ENCODE results near the gene TRIOBP.

TRIOBP gene

DNA sequence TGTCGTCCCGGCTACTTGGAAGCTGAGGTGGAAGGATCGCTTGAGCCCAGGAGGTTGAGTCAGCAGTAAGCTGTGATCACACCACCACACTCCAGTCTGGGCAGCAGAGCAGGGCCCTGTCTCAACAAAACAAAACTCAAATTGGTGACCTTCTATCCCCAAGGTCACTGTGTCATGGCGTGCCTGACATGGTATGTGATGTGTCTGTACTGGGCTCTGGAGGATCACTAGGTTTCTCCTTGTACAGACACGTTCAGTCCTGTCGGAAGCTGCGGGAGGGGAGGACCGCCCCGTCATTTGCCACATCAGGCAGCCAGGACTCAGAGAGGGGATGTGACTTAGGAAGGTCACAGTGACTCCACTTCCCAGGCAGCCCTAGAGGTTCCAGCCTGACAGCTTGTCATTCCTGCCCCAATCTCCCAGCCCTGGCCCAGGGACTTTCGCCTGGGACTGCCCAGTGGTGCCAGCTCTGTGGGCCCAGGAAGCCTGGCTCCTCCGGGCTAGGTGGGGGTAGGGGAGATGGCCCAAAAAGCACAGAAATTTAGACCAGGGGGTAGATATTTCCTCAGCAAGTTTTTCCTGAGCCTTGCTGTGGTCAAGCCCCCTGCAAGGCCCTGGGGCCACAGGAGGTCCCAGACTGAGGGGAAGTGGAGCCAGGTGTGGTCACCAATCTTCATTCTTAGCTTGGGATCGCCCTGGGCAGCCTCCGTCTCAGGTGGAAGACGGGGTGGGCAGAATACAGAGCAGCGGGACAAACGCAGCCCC lies 53.2 kb downstream of the TRIOBP start:
- no peak for DNase-seq (ENCODE audit: low read depth in 2 of 2)

DNA sequence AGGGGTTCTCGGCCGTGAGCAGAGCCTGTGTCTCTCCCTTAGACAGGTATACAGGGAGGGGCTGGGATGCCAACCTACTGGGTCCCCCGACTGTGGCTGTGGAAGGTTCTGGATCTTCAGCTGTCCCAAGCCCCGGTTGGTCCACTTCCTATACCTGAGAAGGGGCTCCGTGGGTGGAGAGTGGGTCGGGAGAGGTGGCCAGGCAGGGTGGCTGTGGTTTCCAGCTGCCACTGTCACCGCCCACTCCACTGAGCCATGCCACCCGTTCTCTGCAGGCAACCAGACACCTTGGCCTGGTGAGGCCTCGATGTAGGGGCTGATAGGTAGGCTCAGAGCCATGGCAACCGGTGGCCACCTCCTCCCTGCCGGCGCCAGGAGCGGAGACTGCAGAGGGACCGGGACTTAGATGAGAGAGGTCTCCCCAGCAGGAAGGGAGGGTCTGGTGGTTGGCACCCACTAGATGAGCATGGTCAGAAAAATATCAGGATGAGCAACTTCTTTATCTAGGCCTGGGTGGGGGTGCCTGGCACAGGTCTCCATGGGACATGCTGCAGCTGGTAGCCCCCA lies 53.8 kb downstream of the TRIOBP start:
- no peak for DNase-seq (ENCODE audit: low read depth in 2 of 2)

DNA sequence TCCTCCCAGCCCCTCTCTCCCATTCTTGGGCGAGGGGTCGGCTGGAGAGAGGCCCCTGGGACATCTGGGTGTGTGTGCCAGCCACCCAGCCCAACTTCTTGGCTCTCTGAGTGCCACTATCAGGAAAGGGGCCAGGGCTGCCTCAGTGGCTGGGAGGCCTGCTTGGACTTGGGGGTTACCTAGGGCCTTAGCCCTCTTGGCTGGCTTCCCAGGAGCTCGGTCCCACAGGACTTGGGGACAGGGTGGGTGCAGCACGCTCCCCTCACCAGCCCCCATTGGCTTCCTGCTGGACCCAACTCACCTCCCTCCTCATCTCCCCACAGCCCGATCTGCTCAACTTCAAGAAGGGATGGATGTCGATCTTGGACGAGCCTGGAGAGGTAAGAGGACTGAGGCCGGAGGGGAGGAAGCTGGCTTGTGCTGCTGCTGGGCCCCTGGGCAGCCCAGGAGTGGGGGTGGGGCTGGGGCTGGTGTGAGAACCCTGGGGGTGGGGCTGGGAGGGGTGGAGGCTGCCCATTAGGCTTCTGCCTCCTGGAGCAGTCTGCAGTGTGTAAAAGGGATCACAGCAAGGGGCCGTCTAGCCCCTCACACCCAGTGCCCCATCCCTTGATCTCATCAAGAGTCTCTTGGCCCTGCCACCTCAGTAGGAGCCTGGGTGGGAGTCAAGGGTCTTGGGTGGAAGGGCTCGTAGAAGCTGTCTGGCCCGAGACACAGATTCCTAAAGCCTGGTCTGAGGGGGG lies 54.8 kb downstream of the TRIOBP start:
- DNase-seq (ENCODE audit: low read depth in 2 of 2), result no peak

DNA sequence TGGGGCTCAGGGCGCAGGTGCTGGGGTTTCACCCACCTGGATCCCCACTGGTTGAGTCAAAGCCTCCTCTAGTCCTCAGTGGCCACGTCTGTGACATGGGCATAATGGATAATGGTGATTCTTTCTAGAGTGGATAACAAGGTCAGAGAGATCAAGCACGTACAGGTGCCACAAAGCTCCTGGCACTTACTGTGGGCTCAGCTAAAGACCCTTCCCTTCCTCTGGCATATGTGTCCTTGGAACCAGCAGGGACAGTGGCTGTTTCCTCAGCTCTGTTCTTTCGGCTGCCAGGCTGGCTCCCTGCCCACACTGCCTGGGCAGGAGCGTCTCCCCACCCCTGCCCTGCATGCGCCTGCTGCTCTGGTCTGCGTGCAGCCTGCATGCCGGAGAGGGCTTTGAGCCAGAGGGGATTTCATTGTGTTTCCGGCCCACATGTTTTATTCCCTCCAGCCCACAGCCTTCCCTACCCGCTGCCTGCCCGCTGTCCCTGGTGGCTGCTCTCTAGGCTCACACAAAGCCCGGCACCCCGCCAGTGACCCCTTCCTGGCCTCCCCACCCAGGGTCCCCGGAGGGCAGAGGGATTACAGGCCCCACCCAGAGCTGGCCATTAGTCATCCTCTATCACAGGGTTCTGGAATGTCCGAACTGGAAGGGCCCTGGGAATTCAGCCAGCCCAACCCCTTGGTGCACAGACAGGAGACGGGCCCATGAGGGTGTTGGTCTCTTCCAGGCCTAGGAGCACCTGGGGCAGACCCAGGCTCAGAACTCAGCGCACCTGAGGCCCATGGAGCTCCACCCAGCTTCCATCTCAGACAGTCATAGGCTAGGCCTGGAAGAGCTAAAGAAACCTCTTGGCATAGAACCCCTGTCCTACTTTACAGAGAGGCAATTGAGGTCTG lies 55.6 kb downstream of the TRIOBP start:
- DNase-seq (ENCODE audit: low read depth in 2 of 2), result no peak

DNA sequence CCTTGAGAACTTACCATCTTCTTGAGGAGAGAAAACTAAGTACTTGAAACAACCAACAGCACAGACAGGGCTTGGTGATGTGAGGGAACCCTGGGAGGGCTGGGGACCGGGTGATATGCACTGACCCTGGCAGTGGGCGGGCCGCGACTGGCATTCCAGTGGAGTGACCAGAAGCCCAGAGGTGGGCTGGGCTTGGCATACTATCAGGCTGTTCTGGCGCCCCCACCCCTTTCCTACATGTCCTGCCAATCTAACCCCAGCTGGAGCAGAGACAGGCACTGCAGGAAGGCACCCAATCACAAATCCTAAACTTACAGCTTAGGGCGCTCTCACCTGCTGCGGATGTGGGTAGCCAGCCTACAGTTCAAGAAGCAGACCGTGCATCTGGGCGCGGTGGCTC lies 56.9 kb downstream of the TRIOBP start:
- no peak for DNase-seq (ENCODE audit: low read depth in 2 of 2)

DNA sequence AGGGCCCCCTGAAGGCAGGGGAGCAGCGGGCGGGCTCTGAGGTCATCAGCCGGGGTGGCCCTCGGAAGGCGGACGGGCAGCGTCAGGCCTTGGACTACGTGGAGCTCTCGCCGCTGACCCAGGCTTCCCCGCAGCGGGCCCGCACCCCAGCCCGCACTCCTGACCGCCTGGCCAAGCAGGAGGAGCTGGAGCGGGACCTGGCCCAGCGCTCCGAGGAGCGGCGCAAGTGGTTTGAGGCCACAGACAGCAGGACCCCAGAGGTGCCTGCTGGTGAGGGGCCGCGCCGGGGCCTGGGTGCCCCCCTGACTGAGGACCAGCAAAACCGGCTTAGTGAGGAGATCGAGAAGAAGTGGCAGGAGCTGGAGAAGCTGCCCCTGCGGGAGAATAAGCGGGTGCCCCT lies 60.8 kb downstream of the TRIOBP start:
- DNase-seq (ENCODE audit: low read depth in 2 of 2), result no peak

DNA sequence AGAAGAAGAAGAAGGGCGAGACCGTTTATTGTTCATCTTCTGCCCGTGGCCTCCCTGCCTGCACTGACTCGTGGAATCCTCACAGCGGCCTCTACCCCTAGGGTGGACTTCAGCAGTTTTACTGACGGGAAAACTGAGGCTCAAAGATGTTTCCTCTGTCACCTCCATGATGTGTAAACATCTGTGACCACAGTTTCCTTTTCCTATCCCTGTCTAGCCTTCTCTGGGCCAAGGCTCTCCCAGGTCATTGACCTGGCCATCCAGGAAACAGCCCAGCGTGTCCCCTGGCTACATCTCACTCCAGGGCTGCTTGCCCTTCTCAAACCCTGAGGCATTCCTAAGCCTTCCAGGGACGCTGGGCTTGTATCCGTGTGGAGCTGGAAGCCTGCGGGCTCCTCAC lies 61.8 kb downstream of the TRIOBP start:
- no peak for DNase-seq (ENCODE audit: low read depth in 2 of 2)

DNA sequence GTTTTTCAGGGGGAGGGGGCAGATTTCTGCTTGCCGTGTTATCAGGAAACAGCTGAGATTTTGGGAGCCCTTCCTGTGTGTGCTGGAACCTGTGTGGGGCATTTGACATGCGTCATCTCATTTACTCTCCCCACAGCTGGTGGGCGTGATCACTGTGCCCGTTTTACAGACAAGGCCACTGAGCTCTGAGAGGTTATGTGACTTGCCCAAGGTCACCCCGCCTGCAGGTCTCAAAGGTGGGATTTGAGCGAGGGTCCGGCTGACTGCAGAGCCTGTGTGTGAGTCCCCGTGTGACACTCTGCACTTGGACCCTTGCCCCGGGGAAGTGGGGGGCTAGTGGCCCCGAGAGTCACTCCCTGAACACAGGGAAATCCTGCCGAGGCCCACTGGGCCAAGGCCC lies 62.4 kb downstream of the TRIOBP start:
- no peak for DNase-seq (ENCODE audit: low read depth in 2 of 2)

DNA sequence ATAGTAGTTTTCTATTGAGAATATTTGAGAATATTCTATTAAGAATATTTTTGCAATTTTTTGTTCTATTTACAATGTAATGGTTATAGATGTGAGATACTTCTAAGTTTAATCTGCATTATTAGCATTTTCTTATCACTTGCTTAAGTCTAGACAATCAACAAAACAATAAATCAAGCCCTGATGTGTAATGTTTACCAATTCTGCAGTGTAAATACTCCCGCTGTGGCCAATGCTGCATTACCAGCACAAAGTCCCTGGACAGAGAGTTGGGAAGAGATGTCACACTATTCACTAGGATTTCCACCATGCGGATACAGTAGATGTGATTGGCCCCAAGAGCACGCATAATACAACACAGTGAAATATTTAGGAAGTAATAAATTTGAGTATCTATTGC lies 63.3 kb downstream of the TRIOBP start:
- DNase-seq (ENCODE audit: low read depth in 2 of 2), result no peak

DNA sequence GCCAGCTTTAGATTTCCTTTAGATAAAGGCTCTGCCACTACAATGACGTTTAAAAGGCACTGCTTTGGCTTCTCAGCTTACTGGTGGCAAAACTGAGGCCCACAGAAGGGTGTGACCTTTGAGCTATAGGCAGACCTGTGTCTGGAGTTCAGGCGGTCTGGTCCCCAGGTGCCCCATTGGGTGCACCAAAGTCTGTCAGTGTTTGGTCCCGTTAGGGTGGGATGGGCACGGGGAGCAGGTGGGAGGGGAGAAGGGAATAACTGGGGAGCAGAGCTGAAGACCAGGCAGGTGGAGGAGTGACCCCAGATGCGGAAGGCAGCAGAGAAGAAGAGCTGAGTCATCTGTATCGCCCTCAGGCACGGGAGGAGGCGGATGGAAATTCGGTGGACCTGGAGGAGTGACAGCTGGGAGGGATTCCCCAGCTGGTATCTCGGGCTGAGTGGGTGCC lies 65.6 kb downstream of the TRIOBP start:
- no peak for DNase-seq (ENCODE audit: low read depth in 2 of 2)

DNA sequence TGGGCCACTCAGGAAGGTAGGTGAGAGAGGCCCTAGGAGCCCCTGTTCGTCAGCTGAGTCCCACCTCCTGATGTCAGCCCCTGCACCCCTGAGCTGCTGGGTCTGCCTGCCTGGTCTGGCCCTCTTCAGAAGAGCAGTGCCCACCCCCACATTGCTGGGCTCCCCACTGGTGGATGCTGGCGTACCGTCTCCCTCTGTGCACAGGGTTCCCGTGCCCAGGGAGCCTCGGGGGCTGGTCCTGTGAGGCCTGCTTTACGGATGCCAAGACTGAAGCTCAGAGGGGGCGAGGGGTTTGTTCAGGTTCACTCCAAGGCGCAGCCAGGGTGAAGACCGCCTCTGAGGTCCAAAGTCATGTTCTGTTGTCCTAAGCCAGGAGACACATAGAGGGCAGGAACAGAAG lies 66.2 kb downstream of the TRIOBP start:
- DNase-seq (ENCODE audit: low read depth in 2 of 2), result no peak

DNA sequence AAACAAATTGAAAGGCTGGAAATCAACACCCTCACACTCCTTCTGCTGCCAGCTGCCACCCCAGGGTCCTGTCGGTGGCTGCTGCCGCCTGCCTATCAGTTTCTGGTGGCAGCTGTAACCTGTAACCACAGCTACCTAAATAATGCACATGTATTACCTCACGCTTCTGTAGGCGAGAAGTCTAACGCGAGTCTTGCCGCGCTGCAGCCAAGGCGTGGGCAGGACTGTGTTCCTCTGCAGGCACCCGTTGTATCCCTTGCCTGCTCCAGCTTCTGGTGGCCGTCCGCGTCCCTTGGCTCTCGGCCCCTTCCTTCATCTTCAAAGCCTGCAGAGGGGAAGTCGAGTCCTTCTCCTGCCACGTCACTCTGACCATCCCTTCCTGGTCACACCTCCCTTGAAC lies 66.8 kb downstream of the TRIOBP start:
- no peak for DNase-seq (ENCODE audit: low read depth in 2 of 2)

DNA sequence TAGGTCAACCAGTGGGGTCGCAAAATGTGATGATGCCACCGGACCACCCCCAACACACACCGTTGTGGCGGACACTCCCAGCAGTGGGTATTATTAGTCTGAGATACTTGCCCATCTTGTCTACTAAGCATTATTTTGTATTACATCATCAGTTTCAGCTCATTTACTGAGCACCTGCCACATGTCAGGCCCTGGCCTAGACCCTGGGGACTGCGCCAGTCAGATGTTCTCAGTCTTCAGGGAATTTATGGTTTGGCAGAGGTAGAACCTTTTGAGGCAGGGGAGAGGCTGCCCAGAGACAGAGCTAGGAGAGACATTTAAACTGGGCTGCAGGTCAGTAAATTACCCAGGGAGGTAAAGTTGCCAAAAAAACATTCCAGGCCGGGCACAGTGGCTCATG lies 67.8 kb downstream of the TRIOBP start:
- no peak for DNase-seq (ENCODE audit: low read depth in 2 of 2)

DNA sequence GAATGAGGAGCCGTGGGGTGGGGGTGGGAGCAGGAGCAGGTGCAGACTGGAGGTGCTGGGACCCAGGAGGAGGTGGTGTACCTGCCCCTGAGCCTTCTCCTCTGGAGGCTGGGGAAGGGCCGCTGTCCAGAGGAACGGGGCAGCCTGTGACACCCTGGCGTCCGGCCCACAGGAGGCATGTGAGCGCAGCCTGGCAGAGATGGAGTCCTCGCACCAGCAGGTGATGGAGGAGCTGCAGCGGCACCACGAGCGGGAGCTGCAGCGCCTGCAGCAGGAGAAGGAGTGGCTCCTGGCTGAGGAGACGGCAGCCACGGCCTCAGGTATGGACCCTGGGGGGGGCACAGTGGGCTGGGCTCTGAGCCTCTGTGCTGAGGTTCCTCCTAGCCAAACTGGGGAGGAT lies 68.7 kb downstream of the TRIOBP start:
- no peak for DNase-seq (ENCODE audit: low read depth in 2 of 2)

DNA sequence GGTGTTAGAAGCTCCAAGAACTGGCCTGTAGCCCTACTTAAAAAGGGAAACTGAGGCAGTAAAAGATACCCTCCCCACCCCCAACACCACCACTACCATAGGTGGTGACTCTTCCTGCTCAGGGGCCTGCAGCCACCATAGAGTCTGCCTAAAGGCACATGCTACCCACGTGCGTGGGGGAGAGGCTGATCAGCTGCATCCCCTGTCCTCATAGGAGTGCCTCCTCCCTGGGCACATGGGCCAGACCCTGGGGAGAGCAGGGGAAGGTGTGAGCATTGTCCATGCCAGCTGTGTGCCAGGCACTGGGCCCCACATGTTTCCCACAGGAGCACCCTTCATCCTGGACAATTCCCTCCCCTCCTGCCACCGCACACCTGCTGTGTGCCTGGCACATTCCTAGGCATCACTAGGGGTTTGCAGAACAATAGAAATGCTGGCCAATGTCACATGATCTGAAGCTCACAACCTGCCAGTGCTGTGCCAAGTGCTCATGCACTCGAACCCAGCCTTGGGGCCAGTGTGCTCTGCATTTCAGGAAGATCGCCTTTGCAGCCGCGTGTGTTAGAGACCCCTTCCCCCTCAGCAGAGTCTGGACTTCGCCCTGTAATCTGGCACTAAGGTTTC lies 69.2 kb downstream of the TRIOBP start:
- no peak for DNase-seq (ENCODE audit: low read depth in 2 of 2)

DNA sequence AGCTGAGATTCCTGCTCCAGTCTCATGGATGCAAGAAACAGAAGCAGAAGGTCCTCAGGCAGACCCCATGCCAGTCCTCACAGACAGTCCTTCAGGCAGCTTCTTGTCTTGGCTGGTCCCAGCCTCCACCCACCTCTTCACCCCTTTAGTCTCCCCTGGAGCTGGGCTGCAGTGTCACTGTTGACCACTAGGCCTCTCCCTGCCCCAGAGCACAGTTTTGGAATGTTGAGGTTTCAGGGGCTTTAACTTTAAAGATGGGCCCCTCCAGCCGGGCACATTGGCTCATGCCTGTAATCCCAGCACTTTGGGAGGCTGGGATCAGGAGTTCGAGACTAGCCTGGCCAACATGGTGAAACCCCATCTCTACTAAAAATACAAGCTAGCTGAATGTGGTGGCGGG lies 71.4 kb downstream of the TRIOBP start:
- no peak for DNase-seq (ENCODE audit: low read depth in 2 of 2)

DNA sequence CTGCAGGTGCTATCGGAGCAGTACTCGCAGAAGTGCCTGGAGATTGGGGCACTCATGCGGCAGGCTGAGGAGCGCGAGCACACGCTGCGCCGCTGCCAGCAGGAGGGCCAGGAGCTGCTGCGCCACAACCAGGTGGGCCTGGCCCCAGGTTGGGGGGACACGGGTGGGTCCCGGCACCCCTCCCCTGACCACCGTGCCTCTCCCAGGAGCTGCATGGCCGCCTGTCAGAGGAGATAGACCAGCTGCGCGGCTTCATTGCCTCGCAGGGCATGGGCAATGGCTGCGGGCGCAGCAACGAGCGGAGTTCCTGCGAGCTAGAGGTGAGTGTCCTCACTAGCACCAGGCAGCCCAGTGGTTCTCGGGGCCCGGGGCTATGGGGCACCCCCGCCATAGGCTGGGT lies 72.2 kb downstream of the TRIOBP start:
- DNase-seq (ENCODE audit: low read depth in 2 of 2), result no peak

DNA sequence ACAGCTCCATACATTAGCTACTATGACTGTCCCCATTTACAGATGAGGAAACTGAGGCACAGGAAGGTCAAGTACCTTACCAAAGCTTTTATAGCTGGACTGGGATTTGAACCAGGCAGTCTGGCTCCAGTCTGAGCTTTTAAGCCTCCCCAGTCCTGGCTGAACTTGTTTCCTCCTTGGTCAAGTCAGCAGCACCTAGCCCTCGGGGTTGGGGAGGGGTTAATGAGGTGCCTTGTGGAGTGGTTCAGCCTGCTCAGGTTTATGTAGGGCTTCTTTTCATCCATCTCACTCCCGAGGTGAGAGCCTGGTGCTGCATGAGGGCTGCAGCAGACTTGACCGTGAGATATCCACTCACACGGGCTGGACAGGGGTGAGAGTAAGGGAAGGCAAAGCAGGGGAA lies 74.2 kb downstream of the TRIOBP start:
- DNase-seq (ENCODE audit: low read depth in 2 of 2), result no peak

DNA sequence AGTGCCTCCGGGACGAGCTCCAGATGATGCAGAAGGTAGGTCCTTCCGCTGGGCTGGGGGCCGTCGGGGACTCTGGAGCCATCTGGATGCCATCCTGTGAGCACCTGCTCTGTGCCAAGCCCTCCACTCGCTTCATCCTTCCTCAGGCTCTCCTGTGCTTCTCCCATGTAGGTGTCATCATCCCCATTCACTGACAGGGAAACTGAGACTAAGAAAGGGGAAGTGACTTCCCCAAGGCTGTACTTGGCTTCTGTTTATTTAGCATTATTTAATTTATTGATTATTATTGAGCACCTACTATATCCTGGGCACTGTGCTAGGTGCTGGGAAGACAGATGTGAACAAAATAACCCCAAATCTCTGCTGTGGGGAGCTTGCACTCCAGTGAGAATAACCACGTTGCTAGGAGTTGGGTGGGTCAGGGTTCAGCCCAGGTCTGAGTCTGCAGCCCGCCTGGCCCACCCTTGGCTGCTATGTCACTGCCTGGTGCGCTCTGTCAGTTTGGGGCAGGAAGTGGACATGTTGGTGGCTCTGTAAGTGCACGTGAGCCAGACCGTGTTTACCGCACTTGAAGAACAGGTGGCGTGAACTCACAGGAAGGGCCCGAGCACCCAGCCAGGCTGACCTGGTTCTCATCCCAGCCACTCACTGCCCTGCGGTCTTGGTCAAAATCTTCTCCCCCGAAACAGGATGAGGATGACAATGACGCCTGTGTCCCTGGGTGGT lies 75.0 kb downstream of the TRIOBP start:
- DNase-seq (ENCODE audit: low read depth in 2 of 2), result no peak

DNA sequence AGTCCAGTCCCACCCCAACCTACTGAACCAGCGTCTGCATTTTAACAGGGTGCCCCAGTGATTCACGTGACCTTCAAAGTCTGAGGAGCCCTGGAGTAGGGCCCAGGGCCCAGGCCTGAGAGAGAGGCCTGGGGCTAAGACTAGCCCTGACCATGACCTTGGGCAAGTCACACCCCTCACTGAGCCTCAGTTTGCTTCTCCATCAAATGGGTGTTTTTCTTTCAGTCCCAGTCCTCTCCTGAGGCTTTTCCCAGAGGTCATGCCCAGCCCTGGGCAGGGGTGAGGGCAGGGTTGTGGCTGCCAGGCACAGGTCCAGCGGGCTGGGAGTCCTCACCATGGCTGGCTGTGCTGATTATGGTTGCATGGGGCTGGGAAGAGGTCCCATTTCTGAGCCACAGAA lies 77.9 kb downstream of the TRIOBP start:
- no peak for DNase-seq (ENCODE audit: low read depth in 2 of 2)
